Natural killer cell (primary cell): Measurements from ENCODE around the gene USP48. TPM values are rescaled to one million over a fixed set of nuclear protein-coding genes. Genes with fewer than 3 reads are reported as not detected.
A peak's percentile ranks its signal among the peaks of the same experiment; 100 is the strongest.

ENCODE experiments used
- ATAC-seq, 3 donors: fragments of 150-1000 bp in 2 of 3; fragments of 200-7000 bp in 1 of 3; cut with Tn5 transposase; 1 replicate in 1 of 3; 2 replicates in 2 of 3; pipeline ENCODE4 v1.10.0; 2021; ENCODE audit warnings: mild to moderate bottlenecking in 2 of 3, moderate library complexity in 2 of 3
- DNase-seq, 2 donors: peaks; one replicate each; pipeline versions ENCODE4 v3.0.0 to v3.0.0-alpha.2; 2013 to 2021; ENCODE audit warnings: mixed read lengths in 1 of 2
- H3K27ac ChIP-seq: one replicate; pipeline ENCODE4 v1.5.1; 2013; ENCODE audit warnings: mild to moderate bottlenecking, low read length
- H3K27me3 ChIP-seq: one replicate; pipeline ENCODE4 v1.6.1; 2013; ENCODE audit warnings: low read length; ENCODE audit not compliant: control insufficient read depth, insufficient read depth
- H3K36me3 ChIP-seq: one replicate; pipeline ENCODE4 v1.6.1; 2013; ENCODE audit warnings: low read length; ENCODE audit not compliant: control insufficient read depth, insufficient read depth
- H3K4me1 ChIP-seq: one replicate; pipeline ENCODE4 v1.6.1; 2013; ENCODE audit warnings: low read length; ENCODE audit not compliant: control insufficient read depth, insufficient read depth
- H3K4me3 ChIP-seq: one replicate; pipeline ENCODE4 v1.5.1; 2013; ENCODE audit warnings: low read length
- H3K9me3 ChIP-seq: one replicate; pipeline ENCODE4 v1.6.1; 2013; ENCODE audit warnings: low read length; ENCODE audit not compliant: control insufficient read depth, insufficient read depth
- H3K27ac Mint-ChIP-seq, 2 donors: one replicate each; pipeline ENCODE4 v1.8.0; 2022; ENCODE audit warnings: mild to moderate bottlenecking in 2 of 2, mixed read lengths in 2 of 2, moderate library complexity in 1 of 2
- H3K27me3 Mint-ChIP-seq, 2 donors: one replicate each; pipeline ENCODE4 v1.8.0; 2022; ENCODE audit warnings: low read depth in 2 of 2, mixed read lengths in 2 of 2
- H3K36me3 Mint-ChIP-seq: one replicate; pipeline ENCODE4 v1.8.0; 2022; ENCODE audit warnings: mixed read lengths
- H3K4me1 Mint-ChIP-seq, 2 donors: one replicate each; pipeline ENCODE4 v1.8.0; 2022; ENCODE audit warnings: mixed read lengths in 2 of 2
- H3K4me3 Mint-ChIP-seq: one replicate; pipeline ENCODE4 v1.8.0; 2022; ENCODE audit warnings: mild to moderate bottlenecking, moderate library complexity, mixed read lengths
- H3K9me3 Mint-ChIP-seq, 2 donors: one replicate each; pipeline ENCODE4 v1.8.0; 2022; ENCODE audit warnings: mixed read lengths in 2 of 2
- WGBS: methylation state at CpG from one replicate; pipeline ENCODE4 v1.1.7; 2013; ENCODE audit warnings: missing lambda C conversion rate; ENCODE audit not compliant: insufficient coverage; 5-methylcytosine and 5-hydroxymethylcytosine counted together
- intact Hi-C: fragments of 100-400 bp; cut with micrococcal nuclease; formaldehyde crosslinking; loops from one replicate; pipeline ENCODE4 v1.14.2; 2022
- total RNA-seq, 4 donors: library from RNA; stranded (reverse); fragments of 120-200 nt in 1 of 4; gene quantifications; one replicate each; pipeline versions ENCODE4 v1.2.3 to v1.2.4, GENCODE V29; 2013 to 2022
- TF ChIP-seq, protein P1 (sequence below): fragments of 200-600 bp; IDR thresholded peaks from one replicate; pipeline ENCODE4 v1.8.0; 2022; ENCODE audit warnings: antibody characterized with exemption

USP48 gene
- total RNA-seq, 3 donors from 2014 or later (not counting 1 experiment from before 2014, with no cell fraction given): 71.4 to 127 (median 90.5) TPM

DNA sequence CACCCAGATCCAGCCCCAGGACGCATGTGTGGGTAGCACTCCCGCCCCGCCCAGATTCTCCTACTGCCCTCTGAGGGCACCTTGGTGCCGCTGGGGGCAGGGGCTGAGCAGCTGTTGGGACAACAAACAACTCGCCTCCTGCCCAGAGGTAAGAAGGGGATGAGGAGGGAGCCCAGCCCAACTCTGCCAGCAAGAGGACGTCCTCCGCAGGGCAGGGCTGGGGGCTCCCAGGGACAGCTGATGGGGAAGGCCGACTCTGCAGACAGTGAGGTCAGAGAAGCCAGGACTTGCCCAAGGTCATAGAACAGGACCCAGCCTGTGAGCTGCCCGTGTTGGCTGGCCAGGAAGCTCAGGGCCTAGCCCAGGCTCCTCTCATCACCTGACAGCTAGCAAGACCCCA is 132.5 kb downstream of the USP48 start:
- H3K36me3 Mint-ChIP-seq: no peaks in the 10 kb centered on the region
- Histone ChIP-seq H3K9me3 (no peaks in the 10 kb centered on the region), H3K27ac (no peak overlapping the region), H3K36me3 (no peaks in the 10 kb centered on the region), H3K4me1 (peaks cover 14% of the 10 kb centered on the region), H3K4me3 (no peak overlapping the region), H3K27me3 (peaks cover 13% of the 10 kb centered on the region)
- intact Hi-C loops: loop anchor here (10.0 kb wide), 1 partner anchor 396 kb away; no protein-coding TSS in a partner anchor
- DNase-seq (no peak), ATAC-seq (no peak)
- H3K4me1 Mint-ChIP-seq: peaks cover 6 to 18% of the 10 kb centered on the region in 2 donors
- WGBS: 78% methylated on average over 9 of the region's 9 CpGs
- H3K9me3 Mint-ChIP-seq: no peaks in the 10 kb centered on the region
- H3K27me3 Mint-ChIP-seq: peaks cover 34 to 37% of the 10 kb centered on the region in 2 donors
- no peak overlapping the region for H3K27ac Mint-ChIP-seq
- TF ChIP-seq, protein P1, sequence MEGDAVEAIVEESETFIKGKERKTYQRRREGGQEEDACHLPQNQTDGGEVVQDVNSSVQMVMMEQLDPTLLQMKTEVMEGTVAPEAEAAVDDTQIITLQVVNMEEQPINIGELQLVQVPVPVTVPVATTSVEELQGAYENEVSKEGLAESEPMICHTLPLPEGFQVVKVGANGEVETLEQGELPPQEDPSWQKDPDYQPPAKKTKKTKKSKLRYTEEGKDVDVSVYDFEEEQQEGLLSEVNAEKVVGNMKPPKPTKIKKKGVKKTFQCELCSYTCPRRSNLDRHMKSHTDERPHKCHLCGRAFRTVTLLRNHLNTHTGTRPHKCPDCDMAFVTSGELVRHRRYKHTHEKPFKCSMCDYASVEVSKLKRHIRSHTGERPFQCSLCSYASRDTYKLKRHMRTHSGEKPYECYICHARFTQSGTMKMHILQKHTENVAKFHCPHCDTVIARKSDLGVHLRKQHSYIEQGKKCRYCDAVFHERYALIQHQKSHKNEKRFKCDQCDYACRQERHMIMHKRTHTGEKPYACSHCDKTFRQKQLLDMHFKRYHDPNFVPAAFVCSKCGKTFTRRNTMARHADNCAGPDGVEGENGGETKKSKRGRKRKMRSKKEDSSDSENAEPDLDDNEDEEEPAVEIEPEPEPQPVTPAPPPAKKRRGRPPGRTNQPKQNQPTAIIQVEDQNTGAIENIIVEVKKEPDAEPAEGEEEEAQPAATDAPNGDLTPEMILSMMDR: no peak
- H3K4me3 Mint-ChIP-seq: no peak overlapping the region

DNA sequence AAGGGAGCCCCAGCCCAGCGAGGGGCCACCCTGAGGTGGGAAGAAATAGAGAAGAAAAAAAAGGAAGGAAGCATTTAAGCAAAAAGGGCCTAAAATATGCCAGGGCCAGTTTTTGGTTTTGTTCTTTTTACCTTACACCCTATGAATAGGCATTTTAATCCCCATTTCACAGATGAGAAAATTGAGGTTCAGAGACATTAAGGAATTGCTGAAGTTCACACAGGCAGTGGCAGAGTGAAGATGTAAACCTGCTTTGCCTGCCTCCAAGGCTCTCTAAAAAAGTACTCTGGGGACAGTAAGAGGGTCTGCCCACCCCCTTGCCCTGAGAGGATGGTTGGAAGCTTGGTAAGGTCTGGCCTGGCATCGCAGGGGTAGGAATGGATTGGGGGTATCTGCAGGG is 133.6 kb downstream of the USP48 start:
- TF ChIP-seq, protein P1: no peak
- Histone ChIP-seq H3K27me3 (peaks cover 13% of the 10 kb centered on the region), H3K9me3 (no peaks in the 10 kb centered on the region), H3K4me1 (peaks cover 14% of the 10 kb centered on the region), H3K4me3 (no peak overlapping the region), H3K36me3 (no peaks in the 10 kb centered on the region), H3K27ac (no peak overlapping the region)
- Mint-ChIP-seq H3K27ac (no peak overlapping the region), H3K27me3 (peaks cover 34 to 37% of the 10 kb centered on the region in 2 donors), H3K9me3 (no peaks in the 10 kb centered on the region), H3K4me1 (peaks cover 6 to 18% of the 10 kb centered on the region in 2 donors), H3K4me3 (peak overlapping the region; percentile 21), H3K36me3 (no peaks in the 10 kb centered on the region)
- intact Hi-C loops: no loop called here
- 43% methylated on average over 2 of the region's 2 CpGs for WGBS
- ATAC-seq: no peak
- DNase-seq: no peak

DNA sequence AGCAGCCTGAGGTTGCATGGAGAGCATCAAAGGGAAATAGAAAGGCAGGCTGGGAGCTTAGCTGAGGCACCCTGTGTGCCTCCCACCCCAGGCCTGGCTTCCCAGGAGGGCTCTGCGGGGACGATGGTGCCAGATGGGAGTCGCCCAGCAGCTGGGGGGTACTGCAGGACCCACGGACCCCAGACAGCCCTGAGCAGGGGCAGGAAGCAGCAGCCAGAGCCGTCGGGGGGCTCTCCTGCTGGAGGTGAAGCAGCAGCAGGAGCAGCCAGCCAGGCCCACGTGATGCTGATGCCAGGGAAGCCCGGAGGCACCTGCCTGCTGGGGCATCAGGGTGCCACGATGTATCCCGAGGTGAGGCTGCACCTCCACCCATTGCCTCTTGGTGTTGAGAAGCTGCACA is 134.2 kb downstream of the USP48 start:
- Histone ChIP-seq H3K9me3 (no peaks in the 10 kb centered on the region), H3K4me3 (no peak overlapping the region), H3K27ac (no peak overlapping the region), H3K4me1 (peaks cover 14% of the 10 kb centered on the region), H3K36me3 (no peaks in the 10 kb centered on the region), H3K27me3 (peaks cover 13% of the 10 kb centered on the region)
- TF ChIP-seq, protein P1: no peak
- Mint-ChIP-seq H3K36me3 (no peaks in the 10 kb centered on the region), H3K4me1 (peaks cover 6 to 18% of the 10 kb centered on the region in 2 donors), H3K27me3 (peaks cover 34 to 37% of the 10 kb centered on the region in 2 donors), H3K9me3 (no peaks in the 10 kb centered on the region), H3K27ac (no peak overlapping the region), H3K4me3 (peak overlapping the region; percentile 21)
- DNase-seq (no peak), ATAC-seq (no peak)
- WGBS: 53% methylated on average over 10 of the region's 10 CpGs
- intact Hi-C loops: no loop called here

DNA sequence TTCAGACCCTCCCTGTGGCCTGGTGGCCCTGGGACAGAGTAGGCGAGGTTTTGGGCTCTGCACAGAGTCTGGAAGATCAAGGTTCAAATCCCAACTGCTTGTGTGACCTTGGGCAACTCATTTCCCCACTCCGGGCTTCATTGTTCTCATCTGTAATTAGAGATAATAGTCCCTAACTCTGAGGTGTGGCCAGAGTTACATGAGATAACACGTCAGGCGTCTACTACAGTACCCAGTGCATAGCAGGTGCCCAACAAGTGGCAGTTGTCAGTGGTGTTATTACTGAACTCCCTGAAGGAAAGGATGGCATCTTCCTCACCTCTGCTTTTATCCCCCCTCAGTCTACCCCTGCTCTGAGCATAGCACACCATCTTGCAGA is 134.6 kb downstream of the USP48 start:
- peak overlapping the region; percentile 17 for H3K4me3 Mint-ChIP-seq
- peaks cover 6 to 18% of the 10 kb centered on the region in 2 donors for H3K4me1 Mint-ChIP-seq
- H3K9me3 Mint-ChIP-seq: no peaks in the 10 kb centered on the region
- 54% methylated on average over 4 of the region's 4 CpGs for WGBS
- Histone ChIP-seq H3K4me1 (peaks cover 14% of the 10 kb centered on the region), H3K27me3 (peaks cover 13% of the 10 kb centered on the region), H3K4me3 (no peak overlapping the region), H3K9me3 (no peaks in the 10 kb centered on the region), H3K36me3 (no peaks in the 10 kb centered on the region), H3K27ac (no peak overlapping the region)
- no peak overlapping the region for H3K27ac Mint-ChIP-seq
- no peak for ATAC-seq
- peaks cover 37% of the 10 kb centered on the region in 2 donors for H3K27me3 Mint-ChIP-seq
- no peak for DNase-seq
- intact Hi-C loops: no loop called here
- TF ChIP-seq, protein P1: no peak
- no peaks in the 10 kb centered on the region for H3K36me3 Mint-ChIP-seq
